Posterior cingulate gyrus (tissue), 11 donors: ENCODE data around the gene BCLAF1.

Experiments
- DNase-seq, 10 donors: peaks; one replicate each; pipeline versions ENCODE4 v3.0.0 to v3.0.0-alpha.2; 2020 to 2021; ENCODE audit warnings: mixed read lengths in 3 of 10
- intact Hi-C: fragments of 100-400 bp; cut with DNase I; formaldehyde crosslinking; loops from one replicate; pipeline ENCODE4 v1.15.1; 2023

BCLAF1 gene, protein sequence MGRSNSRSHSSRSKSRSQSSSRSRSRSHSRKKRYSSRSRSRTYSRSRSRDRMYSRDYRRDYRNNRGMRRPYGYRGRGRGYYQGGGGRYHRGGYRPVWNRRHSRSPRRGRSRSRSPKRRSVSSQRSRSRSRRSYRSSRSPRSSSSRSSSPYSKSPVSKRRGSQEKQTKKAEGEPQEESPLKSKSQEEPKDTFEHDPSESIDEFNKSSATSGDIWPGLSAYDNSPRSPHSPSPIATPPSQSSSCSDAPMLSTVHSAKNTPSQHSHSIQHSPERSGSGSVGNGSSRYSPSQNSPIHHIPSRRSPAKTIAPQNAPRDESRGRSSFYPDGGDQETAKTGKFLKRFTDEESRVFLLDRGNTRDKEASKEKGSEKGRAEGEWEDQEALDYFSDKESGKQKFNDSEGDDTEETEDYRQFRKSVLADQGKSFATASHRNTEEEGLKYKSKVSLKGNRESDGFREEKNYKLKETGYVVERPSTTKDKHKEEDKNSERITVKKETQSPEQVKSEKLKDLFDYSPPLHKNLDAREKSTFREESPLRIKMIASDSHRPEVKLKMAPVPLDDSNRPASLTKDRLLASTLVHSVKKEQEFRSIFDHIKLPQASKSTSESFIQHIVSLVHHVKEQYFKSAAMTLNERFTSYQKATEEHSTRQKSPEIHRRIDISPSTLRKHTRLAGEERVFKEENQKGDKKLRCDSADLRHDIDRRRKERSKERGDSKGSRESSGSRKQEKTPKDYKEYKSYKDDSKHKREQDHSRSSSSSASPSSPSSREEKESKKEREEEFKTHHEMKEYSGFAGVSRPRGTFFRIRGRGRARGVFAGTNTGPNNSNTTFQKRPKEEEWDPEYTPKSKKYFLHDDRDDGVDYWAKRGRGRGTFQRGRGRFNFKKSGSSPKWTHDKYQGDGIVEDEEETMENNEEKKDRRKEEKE

DNA sequence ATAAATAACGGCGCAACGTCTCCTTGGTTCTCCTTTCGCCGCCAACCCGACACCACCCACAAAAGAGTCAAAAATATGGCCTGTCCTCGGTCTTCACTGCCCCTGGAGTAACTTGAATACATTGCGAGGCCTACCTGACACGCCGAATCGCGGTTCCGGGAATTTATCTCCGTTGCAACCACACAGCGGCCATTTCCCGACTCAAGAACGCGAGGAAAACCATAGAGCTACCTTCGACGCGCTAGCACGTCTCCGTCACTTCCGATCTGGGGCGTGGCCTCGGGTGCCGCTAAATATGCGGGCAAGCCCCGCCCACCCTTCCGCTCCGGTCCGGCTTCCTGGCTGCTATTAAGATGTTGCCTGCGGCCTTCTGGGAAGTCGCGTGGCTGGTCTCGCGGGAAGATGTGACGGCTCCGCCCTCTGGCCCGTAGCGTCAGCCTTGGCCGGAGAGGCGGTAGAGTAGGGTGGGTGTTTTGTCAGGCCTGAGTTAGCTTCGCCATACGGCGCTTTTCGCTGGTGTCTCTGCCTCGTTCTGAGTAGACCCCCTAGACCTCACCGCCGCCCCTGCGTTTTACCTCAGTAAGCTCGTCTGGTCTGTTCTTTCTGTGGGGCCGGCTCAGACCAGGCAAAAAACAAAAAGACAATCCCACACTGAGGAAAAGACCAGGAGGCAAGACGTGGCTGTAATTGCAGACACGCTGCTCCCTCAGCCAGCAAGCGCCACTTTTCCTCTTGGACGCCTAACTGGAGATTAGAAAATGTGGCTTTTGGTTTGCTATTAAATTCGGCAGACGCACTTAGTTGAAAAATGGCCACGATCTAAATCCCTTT, at the start of gene BCLAF1:
Gene BCLAF1, minus strand, starts transcription at position 268 of the 831 bp plus-strand sequence. CDS start 9,980 bp downstream, outside the sequence.
- DNase-seq, result peak; percentile 99 to 100 (median 100)
- intact Hi-C loops, result loop anchor here (2.0 kb wide), 1 partner anchor 261 kb away; the partner anchor contains the start of gene MAP7

DNA sequence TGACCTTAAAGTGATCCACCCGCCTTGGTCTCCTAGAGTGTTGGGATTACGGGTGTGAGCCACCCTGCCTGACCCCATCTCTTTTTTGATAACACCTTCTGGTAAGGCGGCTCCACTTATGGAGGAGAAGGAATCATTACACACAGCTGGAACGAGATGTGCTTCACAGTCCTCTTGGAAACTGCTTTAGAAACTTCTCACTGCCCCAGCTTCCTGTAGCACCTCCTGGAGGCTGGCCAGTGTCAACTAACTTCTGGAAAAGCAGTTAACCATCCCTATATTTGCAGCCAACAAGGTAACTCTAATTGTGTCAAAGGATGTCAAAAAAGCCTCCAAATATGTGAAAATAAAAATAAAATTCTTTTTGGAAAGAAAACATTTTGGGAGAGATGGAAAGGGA, 48.8 kb upstream of the BCLAF1 start:
- intact Hi-C loops, result loop anchor here (10.0 kb wide), 1 partner anchor 206 kb away; no protein-coding TSS in a partner anchor
- no peak for DNase-seq

DNA sequence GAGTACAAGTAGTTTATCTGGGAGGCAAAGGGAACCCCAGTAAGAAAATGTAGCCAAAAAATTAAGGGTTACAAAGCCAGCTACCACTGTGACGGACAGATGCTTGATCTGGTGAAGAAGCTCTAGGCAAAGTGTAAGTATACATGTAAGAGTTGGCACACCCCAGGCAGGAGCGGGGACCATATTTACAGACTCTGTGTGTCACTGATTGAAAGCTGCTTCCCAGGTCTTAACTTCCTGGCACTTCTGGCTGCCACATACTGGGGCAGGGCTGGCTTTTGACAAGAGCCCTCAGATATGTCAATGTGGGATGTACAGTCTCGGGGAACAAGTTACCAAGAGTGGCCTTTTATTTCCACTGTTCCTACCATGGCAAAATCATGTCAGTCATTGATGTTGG, 48.0 kb upstream of the BCLAF1 start:
- intact Hi-C loops, result loop anchor here (10.0 kb wide), 1 partner anchor 207 kb away; no protein-coding TSS in a partner anchor
- no peak for DNase-seq

DNA sequence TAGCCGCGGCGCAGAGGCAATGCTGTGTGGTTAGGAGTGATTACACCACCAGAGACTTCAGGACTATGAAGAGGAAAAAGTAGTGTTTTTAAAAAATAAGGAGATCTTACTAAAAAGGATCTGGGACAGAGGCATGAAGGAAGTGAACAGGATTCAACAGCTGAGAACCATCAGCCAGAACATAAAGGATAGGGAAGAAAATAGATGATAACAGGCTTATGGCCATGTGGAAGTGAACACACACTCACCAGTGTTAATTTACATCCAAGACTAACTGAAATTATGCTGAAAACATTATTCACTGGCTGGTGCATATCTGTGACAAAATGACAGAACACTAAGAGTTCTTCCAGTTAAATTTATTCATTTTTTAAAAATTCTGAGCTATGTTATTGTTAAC, 47.5 kb upstream of the BCLAF1 start:
- intact Hi-C loops, result loop anchor here (10.0 kb wide), 1 partner anchor 208 kb away; no protein-coding TSS in a partner anchor
- no peak for DNase-seq

DNA sequence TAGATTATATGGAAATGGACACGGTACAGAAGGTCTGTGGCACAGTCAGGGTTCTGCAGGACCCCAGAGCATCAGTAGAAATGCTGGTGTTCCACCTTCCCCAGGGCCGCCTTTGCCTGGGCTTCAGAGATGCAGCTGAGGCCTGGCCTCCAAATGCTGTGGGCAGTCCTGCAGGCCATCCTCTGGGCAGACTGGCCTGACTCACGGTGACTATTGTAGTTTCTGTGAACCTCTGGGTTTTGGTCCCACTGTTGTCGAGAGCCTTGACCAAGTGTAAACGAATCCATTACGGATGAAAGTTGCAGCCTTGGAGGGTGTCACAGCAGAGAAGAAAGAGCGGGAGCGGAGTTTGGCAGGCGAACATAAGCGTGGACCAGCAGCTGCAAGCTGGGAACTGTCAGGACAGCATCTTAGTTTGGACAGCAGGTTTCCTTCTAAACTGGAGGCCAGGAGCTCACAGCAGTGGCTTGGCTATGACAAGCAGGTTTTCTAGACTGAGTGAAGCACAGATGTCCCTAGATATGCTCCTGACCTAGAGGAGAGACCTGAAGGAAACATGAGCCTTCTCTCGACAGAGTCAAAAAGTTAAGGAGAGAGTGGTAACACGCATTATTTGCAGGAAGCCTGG, 46.2 kb upstream of the BCLAF1 start:
- peak in 7 of 10 donors; percentile 27 to 90 (median 45) for DNase-seq
- intact Hi-C loops, result loop anchor here (10.0 kb wide), 1 partner anchor 209 kb away; no protein-coding TSS in a partner anchor

DNA sequence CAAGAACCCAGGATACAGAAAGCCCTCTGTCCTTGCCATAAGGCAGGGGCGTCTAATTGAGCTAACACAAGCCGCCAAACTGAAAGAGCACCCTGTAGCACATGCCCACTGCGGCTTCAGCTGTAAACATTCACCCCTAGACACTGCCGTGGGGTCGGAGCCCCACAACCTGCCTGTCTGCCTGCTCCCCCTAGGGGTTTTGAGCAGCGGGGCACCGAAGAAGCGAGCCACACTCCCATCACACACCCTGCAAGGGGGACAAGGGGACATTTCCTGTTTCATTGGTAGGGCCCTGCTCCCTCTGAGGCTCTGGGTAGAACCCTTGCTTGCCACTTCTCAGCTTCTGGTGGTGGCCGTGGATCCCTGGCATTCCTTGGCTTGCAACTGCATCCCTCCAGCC, 45.2 kb upstream of the BCLAF1 start:
- peak in 2 of 10 donors; percentile 19 to 74 for DNase-seq
- intact Hi-C loops, result loop anchor here (10.0 kb wide), 1 partner anchor 210 kb away; no protein-coding TSS in a partner anchor

DNA sequence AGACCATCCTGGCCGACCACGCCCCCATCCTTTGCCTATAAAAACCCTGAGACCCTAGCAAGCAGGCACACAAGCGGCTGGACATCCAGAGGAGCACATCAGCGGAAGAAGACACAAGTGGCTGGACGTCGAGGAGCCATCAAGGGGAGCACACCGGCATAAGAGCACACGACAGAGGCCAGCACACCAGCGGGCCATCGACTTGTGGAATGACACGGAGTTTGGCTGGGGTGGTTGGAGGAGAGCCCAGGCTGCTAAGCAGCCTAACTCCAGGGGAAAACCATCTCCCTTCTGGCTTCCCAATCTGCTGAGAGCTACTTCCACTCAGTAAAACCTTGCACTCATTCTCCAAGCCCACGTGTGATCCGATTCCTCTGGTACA, 44.8 kb upstream of the BCLAF1 start:
- DNase-seq, result peak in 2 of 10 donors; percentile 23 to 76
- intact Hi-C loops, result loop anchor here (10.0 kb wide), 1 partner anchor 210 kb away; no protein-coding TSS in a partner anchor

DNA sequence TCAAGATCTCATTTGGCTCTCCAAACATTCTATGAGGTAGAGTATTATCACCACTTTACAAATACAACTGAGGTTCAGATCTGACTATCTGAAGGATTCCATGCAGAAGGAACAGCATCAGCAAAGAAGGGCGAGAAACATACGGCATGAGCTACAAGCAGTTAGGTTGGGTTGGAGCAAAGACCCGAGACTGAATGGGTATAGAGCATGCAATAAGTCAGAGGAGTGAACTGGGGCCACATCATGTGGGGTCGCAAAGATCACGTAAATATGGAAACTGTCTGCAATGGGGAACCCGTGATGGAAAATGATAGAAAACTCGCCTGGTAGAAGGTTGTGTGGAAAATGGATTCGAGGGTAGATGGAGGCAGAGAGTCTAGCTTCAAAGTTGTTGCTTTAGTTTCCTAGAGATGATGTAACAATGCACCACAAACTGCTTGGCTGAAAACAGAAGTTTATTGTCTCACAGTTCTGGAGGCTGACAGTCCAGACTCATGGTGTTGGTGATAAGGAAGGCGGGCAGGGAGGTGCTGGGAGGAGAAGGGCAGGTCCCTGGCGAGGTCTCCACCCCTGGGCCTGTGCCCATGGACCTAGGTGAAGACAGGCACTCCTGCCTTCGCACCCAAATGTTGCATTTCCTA, 44.3 kb upstream of the BCLAF1 start:
- intact Hi-C loops, result loop anchor here (10.0 kb wide), 1 partner anchor 211 kb away; no protein-coding TSS in a partner anchor

DNA sequence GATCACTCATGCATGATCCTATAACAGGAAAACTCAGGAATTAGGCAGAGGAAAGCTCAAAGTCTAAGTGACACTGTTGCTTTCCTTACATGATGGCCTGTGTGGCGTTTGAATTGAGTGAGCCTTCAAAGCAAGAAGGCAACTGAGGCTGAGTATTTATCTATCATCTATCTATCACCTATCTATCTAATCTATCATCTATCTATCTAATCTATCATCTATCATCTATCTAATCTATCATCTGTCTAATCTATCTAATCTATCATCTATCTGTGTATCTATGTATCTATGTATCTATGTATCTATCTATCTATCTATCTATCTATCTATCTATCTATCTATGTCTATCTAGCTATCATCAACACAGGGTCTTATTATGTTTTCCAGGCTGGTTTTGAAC, 41.8 kb upstream of the BCLAF1 start:
- DNase-seq, result no peak
- intact Hi-C loops, result loop anchor here (10.0 kb wide), 1 partner anchor 213 kb away; no protein-coding TSS in a partner anchor

More for the DNA sequence above, 44.3 kb upstream of the BCLAF1 start:
- DNase-seq, result no peak

DNA sequence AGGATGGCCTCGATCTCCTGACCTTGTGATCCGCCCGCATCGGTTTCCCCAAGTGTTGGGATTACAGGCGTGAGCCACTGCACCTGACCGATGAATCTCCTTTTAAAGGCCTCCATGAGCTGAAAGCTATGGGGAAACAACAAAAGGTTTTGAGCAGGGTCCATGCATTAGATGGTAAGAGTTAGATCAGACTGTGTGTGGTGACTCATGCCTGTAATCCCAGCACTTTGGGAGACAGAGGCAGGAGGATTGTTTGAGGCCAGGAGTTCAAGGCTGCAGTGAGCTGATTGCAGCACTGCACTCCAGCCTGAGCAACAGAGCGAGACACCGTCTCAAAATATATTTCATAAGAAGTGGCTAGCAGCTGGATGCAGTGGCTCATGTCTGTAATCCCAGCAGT, 41.0 kb upstream of the BCLAF1 start:
- intact Hi-C loops, result loop anchor here (10.0 kb wide), 1 partner anchor 214 kb away; no protein-coding TSS in a partner anchor
- DNase-seq, result no peak

DNA sequence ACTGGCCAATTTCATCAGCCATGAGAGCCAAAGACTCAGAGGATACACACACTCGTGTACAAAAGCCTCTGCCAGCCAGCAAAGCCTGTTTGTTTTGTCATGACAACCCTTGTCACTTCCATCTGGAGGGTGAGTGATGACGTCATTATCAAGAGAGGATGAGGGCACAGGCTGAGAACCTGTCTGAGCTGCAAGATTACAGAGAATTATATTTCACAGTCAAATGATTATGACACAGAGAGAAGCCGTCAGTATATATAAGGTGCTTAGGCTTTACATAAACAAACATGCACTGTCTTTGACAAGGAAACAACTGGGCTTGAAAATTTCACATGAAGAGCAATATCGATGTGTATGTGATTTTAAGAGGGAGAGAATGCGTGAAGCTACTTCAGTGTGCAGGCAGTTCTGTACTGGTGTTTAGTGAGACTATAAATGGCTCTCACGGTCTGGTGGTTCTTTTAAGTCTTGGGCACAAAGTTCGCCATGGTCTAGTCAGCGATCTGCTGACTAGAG, 36.5 kb upstream of the BCLAF1 start:
- no peak for DNase-seq
- intact Hi-C loops, result no loop called here

DNA sequence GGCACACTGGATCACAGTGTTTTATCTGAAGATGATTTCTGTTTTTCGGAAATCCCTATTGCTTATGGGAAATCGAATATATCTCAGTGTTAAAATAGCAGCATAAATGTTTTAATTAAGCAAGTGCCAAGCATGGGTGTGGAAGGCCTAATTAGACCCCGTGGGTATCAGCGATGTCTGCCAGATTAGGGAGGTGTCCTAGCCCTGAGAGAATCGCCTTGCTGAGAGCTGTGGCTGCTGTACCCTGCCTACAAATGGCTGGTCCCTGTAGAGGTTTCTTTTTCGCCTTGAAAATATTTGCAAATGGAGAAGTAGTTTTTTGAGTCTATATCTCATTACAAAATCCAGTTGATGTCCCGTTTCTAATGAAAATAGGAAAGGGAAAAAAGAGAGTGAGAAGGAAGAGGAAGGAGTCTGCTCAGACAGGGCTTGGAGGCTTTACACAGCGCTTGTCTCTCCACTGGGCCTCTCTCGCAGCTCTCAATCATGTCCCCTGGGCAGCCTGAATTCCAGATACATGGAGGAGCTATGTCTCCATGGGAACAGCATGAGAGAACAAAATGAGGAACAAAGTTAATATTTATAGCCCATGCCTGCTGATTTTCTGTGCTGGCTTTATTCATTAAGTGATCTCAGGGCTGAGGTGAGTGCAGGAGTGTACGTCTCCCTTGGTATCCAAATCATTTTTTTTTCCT, 35.2 kb upstream of the BCLAF1 start:
- DNase-seq, result peak in 2 of 10 donors; percentile 31 to 87
- intact Hi-C loops, result no loop called here

DNA sequence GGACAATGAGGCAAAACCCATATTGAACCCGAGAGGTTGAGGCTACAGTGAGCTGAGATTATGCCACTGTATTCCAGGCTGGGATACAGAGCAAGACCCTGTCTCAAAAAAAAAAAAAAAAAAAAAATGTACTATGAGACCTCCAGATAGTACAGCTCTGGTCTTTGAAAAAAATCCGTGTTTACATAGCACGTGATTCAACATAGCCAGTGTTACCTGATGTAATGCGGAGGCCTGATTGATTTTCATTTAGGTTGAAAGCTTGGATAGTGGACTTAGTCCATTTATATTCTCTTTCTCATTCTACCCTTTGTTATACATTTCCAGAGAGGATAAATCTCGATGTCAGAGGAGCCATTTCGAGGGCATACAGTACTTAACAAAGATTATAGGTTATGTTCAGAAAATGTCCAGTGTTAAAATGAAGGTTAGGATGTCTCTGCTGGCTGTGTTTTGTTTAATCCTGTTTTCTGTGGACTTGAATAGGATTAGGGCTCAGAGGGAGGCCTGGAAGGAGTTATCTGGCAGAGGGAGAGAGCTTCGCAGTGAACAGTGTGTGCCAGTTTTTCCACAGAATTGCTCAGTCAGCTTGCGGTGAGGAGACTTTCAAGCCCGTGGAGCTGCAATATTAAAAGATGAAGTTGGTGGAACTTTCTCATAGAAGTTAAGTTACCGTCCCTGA, 33.9 kb upstream of the BCLAF1 start:
- DNase-seq, result no peak
- intact Hi-C loops, result no loop called here

DNA sequence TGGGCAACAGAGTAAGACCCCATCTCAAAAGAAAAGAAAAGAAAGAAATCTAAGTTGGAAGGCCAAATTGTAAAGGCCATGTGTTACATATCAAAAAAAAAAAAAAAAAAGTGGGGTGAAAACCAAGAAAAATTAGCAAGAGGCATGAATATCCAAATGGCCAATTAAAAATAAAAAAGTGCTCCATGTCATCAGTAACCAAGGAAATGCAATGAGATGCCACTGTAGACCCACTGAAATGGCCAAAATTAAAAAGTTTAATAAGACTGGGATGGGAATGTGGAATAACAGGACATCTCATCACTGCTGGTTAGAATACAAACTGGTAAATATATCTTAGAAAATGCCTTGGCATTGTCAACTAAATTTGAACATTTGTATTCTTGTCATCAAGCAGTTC, 30.1 kb upstream of the BCLAF1 start:
- intact Hi-C loops, result loop anchor here (10.0 kb wide), 2 partner anchors 65 to 815 kb away; partner anchors contain the start of gene MTFR2
- DNase-seq, result no peak

DNA sequence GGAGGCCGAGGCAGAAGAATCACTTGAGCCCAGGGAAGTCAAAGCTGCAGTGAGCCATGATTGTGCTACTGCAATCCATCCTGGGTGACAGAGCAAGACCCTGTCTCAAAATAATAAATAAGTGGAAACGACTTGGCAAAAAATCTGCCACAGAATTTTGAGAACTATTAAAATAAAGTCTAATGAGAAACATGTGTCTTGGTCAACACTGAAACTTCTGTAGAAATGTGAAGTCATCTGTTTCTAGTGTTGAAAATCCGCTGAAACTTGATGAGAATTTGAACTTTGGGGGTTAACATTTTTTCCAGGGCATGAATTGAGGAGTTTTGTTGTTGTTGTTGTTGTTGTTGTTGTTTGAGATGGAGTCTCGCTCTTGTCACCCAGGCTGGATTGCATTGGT, 29.0 kb upstream of the BCLAF1 start:
- intact Hi-C loops, result loop anchor here (10.0 kb wide), 2 partner anchors 64 to 814 kb away; partner anchors contain the start of gene MTFR2
- no peak for DNase-seq

DNA sequence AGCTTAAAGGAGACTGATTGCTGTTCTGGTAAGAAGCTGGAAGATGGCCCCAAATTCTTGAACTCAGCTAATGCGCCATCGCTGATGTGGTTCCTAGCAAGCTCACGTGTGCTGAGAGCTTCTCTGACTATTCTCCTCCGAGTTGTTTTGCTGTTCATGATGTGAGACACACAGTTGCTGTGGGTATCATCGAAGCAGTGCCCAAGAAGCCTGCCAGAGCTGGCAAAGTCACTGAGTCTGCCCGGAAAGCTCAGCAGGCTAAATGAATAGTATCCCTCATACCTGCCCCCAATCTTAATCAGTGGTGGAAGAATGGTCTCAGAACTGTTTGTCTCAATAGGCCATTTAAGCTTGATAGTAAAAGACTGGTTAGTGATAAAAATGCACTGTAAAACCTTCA, 28.3 kb upstream of the BCLAF1 start:
- no peak for DNase-seq
- intact Hi-C loops, result loop anchor here (10.0 kb wide), 2 partner anchors 63 to 813 kb away; partner anchors contain the start of gene MTFR2
